Choroid plexus epithelial cell (primary cell): ENCODE results near the gene SOCS6.

ENCODE experiments used
- DNase-seq: peaks from one replicate; pipeline ENCODE4 v3.0.0-alpha.2; 2010; ENCODE audit warnings: low read depth
- H3K4me3 ChIP-seq: 2 replicates; pipeline ENCODE4 v1.5.1; 2011; ENCODE audit warnings: low read depth, mild to moderate bottlenecking, control low read depth, low read length, moderate library complexity
- TF ChIP-seq, protein P1 (sequence below): conservative IDR thresholded peaks from 2 replicates; pipeline ENCODE4 v1.5.1; 2011; ENCODE audit warnings: low read depth, mild to moderate bottlenecking, control low read depth, inconsistent platforms, low read length, moderate library complexity

Gene SOCS6

DNA sequence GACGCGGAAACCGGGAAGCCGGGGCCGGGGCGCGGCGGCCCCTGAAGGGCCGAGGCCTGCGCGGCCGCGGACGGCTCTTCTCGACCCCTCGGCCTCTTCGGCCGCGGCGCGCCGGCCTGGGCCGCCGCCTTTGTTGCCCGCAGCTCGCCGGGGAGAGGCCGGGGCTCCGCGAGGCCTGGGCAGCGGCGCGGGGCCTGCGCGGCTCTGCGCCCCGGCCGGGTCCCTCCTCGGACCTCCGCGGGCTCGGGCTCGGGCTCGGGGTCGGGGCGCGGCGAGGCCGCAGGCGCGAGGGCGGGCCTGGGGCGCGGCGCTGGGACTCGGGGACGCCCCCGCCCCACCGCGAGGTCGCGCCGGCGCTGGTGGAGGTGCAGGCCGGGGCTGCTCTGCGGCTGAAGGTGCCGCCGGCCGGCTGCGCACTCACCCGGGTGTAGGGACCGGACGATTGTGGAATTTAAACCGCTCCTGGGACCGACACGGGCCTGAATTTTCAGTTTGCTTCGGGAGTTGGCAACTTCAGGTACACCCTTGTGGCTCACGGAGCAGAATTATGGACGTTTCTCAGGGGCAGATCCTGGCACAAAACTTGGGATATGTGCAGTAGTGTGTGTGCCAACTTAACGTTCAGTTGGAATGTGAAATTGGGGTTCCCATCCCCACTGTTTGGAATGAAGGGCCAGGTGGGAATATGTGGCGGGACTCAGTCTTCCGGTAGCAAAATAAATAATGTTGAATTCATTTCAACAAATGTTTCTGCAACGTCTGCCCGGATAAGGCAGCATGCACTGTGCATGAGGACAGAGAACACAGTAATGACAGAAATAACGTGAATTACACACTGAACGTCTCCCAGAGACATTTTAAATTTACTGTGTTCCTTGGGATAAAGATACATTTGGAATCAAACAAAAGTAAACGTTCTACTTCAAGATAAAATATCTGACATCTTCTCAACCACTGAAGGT is 787 bp downstream of the SOCS6 start:
- TF ChIP-seq, protein P1, sequence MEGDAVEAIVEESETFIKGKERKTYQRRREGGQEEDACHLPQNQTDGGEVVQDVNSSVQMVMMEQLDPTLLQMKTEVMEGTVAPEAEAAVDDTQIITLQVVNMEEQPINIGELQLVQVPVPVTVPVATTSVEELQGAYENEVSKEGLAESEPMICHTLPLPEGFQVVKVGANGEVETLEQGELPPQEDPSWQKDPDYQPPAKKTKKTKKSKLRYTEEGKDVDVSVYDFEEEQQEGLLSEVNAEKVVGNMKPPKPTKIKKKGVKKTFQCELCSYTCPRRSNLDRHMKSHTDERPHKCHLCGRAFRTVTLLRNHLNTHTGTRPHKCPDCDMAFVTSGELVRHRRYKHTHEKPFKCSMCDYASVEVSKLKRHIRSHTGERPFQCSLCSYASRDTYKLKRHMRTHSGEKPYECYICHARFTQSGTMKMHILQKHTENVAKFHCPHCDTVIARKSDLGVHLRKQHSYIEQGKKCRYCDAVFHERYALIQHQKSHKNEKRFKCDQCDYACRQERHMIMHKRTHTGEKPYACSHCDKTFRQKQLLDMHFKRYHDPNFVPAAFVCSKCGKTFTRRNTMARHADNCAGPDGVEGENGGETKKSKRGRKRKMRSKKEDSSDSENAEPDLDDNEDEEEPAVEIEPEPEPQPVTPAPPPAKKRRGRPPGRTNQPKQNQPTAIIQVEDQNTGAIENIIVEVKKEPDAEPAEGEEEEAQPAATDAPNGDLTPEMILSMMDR, result no peak
- DNase-seq, result peak; percentile 45
- H3K4me3 ChIP-seq, result peak overlapping the region; percentile 75

DNA sequence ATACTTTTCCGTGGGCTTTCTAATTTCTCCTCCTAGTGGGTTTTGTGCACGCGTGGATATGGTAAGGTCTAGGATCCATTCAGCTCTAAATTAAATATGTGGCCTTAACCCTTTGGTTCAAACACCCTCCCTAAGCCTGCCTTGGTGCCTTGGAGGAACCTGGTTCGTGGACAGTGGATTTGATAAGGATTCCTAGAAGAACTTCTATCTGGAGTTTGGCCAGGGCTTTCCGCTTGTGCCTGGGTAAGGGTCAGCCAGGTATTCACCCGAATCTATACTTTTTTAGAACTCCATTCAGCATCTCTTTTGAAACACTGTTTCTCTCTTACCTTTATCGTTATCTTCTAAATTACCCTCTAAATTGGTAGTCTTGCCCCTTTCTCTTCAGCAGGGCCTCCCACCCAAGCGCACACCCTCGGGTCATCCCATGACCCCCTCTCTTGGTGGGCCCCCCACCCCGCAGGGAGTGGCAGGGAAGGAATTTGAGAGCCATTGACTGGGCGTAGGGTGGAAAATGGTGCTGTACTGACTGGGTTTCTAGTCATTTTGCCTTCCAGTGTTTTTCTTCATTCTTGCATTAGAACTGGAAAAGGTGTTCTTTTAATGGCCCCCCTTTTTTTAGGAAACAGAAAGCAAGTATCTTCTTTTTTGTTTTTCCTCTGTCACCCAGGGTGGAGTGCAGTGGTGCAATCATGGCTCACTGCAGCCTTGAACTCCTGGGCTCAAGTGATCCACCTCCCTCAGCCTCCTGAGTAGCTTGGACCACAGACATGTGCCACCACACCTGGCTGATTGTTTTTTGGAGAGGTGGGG is 1.8 kb downstream of the SOCS6 start:
- TF ChIP-seq, protein P1, result no peak
- DNase-seq, result no peak

DNA sequence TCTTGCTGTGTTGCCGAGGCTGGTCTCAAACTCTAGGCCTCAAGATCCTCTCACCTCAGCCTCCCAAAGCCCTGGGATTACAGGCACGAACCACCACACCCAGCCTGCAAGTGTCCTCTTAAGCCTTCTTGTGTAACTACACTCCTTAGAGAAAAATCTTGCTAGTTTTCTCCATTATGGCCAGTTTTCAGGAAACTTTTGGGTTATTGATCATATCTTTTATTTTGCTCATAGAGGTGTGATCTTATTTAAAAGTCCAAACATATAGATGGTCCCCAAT is 2.4 kb downstream of the SOCS6 start:
- TF ChIP-seq, protein P1, result no peak
- peak overlapping the region; percentile 11 for H3K4me3 ChIP-seq
- no peak for DNase-seq

More for the DNA sequence above, 1.8 kb downstream of the SOCS6 start:
- peak overlapping the region; percentile 75 for H3K4me3 ChIP-seq

- no peak for DNase-seq
- TF ChIP-seq, protein P1, result no peak
- no peak overlapping the region for H3K4me3 ChIP-seq
Measured at GRCh38 chr18:70292628-70293027, 3.8 kb downstream of the SOCS6 start.

DNA sequence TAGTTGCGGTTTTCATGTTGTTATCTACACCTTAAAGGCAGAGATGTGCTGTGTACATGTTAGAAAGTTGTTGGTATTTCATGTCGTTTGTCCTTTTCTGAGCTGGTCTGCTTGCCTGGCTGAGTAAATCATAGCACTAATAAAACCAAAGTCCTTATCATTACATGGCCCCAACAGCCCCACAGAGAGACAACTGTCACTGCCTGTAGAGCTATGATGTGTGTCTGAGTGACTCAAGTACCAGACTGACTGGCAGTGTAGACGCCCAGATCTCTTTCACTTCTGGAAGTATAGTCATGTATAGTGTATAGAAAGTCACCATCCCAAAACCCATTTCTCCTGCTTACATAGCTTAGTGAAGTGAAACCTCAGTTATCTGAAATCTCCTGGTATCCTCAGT is 4.3 kb downstream of the SOCS6 start:
- DNase-seq, result no peak
- TF ChIP-seq, protein P1, result no peak
- H3K4me3 ChIP-seq, result no peak overlapping the region

- DNase-seq, result no peak
Measured at GRCh38 chr18:70294471-70295191, 5.8 kb downstream of the SOCS6 start.

More at GRCh38 chr18:70294471-70295191, 5.8 kb downstream of the SOCS6 start:
- TF ChIP-seq, protein P1, result no peak
- H3K4me3 ChIP-seq, result no peak overlapping the region
